H9 (cell line): ENCODE measurements around the gene SOX11. TPM values are rescaled to one million over a fixed set of nuclear protein-coding genes. Genes with fewer than 3 reads are reported as not detected.

Source experiments
- DNase-seq: peaks from one replicate; pipeline ENCODE4 v3.0.0-alpha.2; 2017
- H2AFZ ChIP-seq: one replicate; pipeline ENCODE4 v1.6.1; 2013; ENCODE audit warnings: mild to moderate bottlenecking, low read length, control low read depth, moderate library complexity
- H2AK5ac ChIP-seq: 2 replicates; pipeline ENCODE4 v1.6.1; 2013; ENCODE audit warnings: low read length, control low read depth, mixed read lengths; ENCODE audit not compliant: insufficient read length
- H2BK120ac ChIP-seq: one replicate; pipeline ENCODE4 v1.6.1; 2013; ENCODE audit warnings: low read depth, mild to moderate bottlenecking, low read length, control low read depth, inconsistent platforms; ENCODE audit not compliant: poor library complexity, severe bottlenecking
- H2BK12ac ChIP-seq: 2 replicates; pipeline ENCODE4 v1.6.1; 2013; ENCODE audit warnings: low read length, control low read depth, mixed read lengths, low read depth; ENCODE audit not compliant: insufficient read length
- H2BK15ac ChIP-seq: 2 replicates; pipeline ENCODE4 v1.6.1; 2013; ENCODE audit warnings: low read depth, low read length, control low read depth
- H2BK20ac ChIP-seq: one replicate; pipeline ENCODE4 v1.6.1; 2013; ENCODE audit warnings: low read depth, mild to moderate bottlenecking, low read length, control low read depth, inconsistent platforms; ENCODE audit not compliant: poor library complexity, severe bottlenecking
- H2BK5ac ChIP-seq: 2 replicates; pipeline ENCODE4 v1.6.1; 2013; ENCODE audit warnings: low read length, control low read depth, mixed read lengths; ENCODE audit not compliant: insufficient read length
- H3K14ac ChIP-seq: 2 replicates; pipeline ENCODE4 v1.6.1; 2013; ENCODE audit warnings: low read length, control low read depth; ENCODE audit not compliant: insufficient read depth
- H3K18ac ChIP-seq: 2 replicates; pipeline ENCODE4 v1.6.1; 2013; ENCODE audit warnings: low read depth, mild to moderate bottlenecking, mixed read lengths, low read length, control low read depth; ENCODE audit not compliant: insufficient read length
- H3K23ac ChIP-seq: 2 replicates; pipeline ENCODE4 v1.6.1; 2013; ENCODE audit warnings: low read length, control low read depth, mixed read lengths, low read depth; ENCODE audit not compliant: insufficient read length
- H3K23me2 ChIP-seq: 2 replicates; pipeline ENCODE4 v1.6.1; 2013; ENCODE audit warnings: low read depth, mild to moderate bottlenecking, mixed read lengths, low read length, control low read depth; ENCODE audit not compliant: insufficient read length, poor library complexity, severe bottlenecking
- H3K27ac ChIP-seq: 2 replicates; pipeline ENCODE4 v1.5.1; 2013; ENCODE audit warnings: low read length, control low read depth, mixed read lengths, low read depth; ENCODE audit not compliant: insufficient read length
- H3K27me3 ChIP-seq: 2 replicates; pipeline ENCODE4 v1.6.1; 2013; ENCODE audit warnings: low read length, control low read depth, inconsistent platforms; ENCODE audit not compliant: insufficient read depth
- H3K4ac ChIP-seq: 2 replicates; pipeline ENCODE4 v1.6.1; 2013; ENCODE audit warnings: low read depth, mild to moderate bottlenecking, control low read depth, inconsistent platforms, low read length, moderate library complexity
- H3K4me1 ChIP-seq: 2 replicates; pipeline ENCODE4 v1.6.1; 2013; ENCODE audit warnings: low read length, control low read depth, inconsistent platforms; ENCODE audit not compliant: insufficient read depth
- H3K4me2 ChIP-seq: 2 replicates; pipeline ENCODE4 v1.6.1; 2013; ENCODE audit warnings: low read length, control low read depth, mixed read lengths; ENCODE audit not compliant: insufficient read length, insufficient read depth
- H3K56ac ChIP-seq: 2 replicates; pipeline ENCODE4 v1.6.1; 2013; ENCODE audit warnings: low read depth, mild to moderate bottlenecking, mixed read lengths, low read length, control low read depth; ENCODE audit not compliant: insufficient read length
- H3K79me1 ChIP-seq: 2 replicates; pipeline ENCODE4 v1.6.1; 2013; ENCODE audit warnings: low read depth, mild to moderate bottlenecking, moderate library complexity, low read length, control low read depth, inconsistent platforms; ENCODE audit not compliant: insufficient read depth, poor library complexity, severe bottlenecking
- H3K79me2 ChIP-seq: 2 replicates; pipeline ENCODE4 v1.6.1; 2013; ENCODE audit warnings: low read length, control low read depth, inconsistent platforms; ENCODE audit not compliant: insufficient read depth
- H3K9ac ChIP-seq: 2 replicates; pipeline ENCODE4 v1.6.1; 2013; ENCODE audit warnings: low read length, control low read depth, mixed read lengths; ENCODE audit not compliant: insufficient read length; ENCODE audit errors: extremely low read depth
- H3K9me3 ChIP-seq: one replicate; pipeline ENCODE4 v1.6.1; 2013; ENCODE audit warnings: low read depth, low read length, inconsistent platforms; ENCODE audit not compliant: control insufficient read depth
- H3T11ph ChIP-seq: one replicate; pipeline ENCODE4 v1.6.1; 2013; ENCODE audit warnings: mild to moderate bottlenecking, low read length, control low read depth, inconsistent platforms
- H4K20me1 ChIP-seq: one replicate; pipeline ENCODE4 v1.6.1; 2013; ENCODE audit not compliant: control insufficient read depth, insufficient read length, insufficient read depth
- H4K5ac ChIP-seq: 2 replicates; pipeline ENCODE4 v1.6.1; 2013; ENCODE audit warnings: low read depth, mild to moderate bottlenecking, mixed read lengths, low read length, control low read depth; ENCODE audit not compliant: insufficient read length
- H4K8ac ChIP-seq: replicated peaks from 2 replicates; pipeline ENCODE4 v1.6.1; 2013; ENCODE audit warnings: low read length, control low read depth, mixed read lengths, low read depth; ENCODE audit not compliant: insufficient read length
- H4K91ac ChIP-seq: 2 replicates; pipeline ENCODE4 v1.6.1; 2013; ENCODE audit warnings: low read depth, mild to moderate bottlenecking, moderate library complexity, mixed read lengths, low read length, control low read depth; ENCODE audit not compliant: insufficient read length
- H3K27ac Mint-ChIP-seq, 3 experiments: 2 replicates in 2 of 3; 3 replicates in 1 of 3; pipeline ENCODE4 v1.8.0; 2020 to 2021; ENCODE audit warnings: mixed read lengths in 3 of 3, mild to moderate bottlenecking in 1 of 3, moderate library complexity in 1 of 3
- H3K27me3 Mint-ChIP-seq: 2 replicates; pipeline ENCODE4 v1.8.0; 2021; ENCODE audit warnings: low read depth, mild to moderate bottlenecking, moderate library complexity, mixed read lengths
- H3K36me3 Mint-ChIP-seq, 3 experiments: 2 replicates in 2 of 3; 3 replicates in 1 of 3; pipeline ENCODE4 v1.8.0; 2020 to 2021; ENCODE audit warnings: low read depth in 3 of 3, mixed read lengths in 3 of 3; ENCODE audit not compliant: insufficient read depth in 1 of 3
- H3K4me1 Mint-ChIP-seq, 2 experiments: 2 replicates each; pipeline ENCODE4 v1.8.0; 2020; ENCODE audit warnings: mixed read lengths in 2 of 2
- H3K4me3 Mint-ChIP-seq, 2 experiments: 2 replicates in 1 of 2; 3 replicates in 1 of 2; pipeline ENCODE4 v1.8.0; 2020 to 2021; ENCODE audit warnings: mild to moderate bottlenecking in 2 of 2, mixed read lengths in 2 of 2, moderate library complexity in 1 of 2
- H3K9me3 Mint-ChIP-seq, 2 experiments: 2 replicates in 1 of 2; 3 replicates in 1 of 2; pipeline ENCODE4 v1.8.0; 2020; ENCODE audit warnings: mild to moderate bottlenecking in 2 of 2, mixed read lengths in 2 of 2, moderate library complexity in 1 of 2
- CTCF ChIP-seq: fragments of 200-600 bp; sonication (generic); conservative IDR thresholded peaks from 3 replicates; pipeline ENCODE4 v1.8.0; 2021; ENCODE audit warnings: antibody characterized with exemption, mild to moderate bottlenecking
- WGBS: extraction: QIAGEN DNeasy Blood & Tissue Kit; methylation state at CpG from one replicate; pipeline ENCODE4 v1.1.7; 2013; ENCODE audit warnings: missing lambda C conversion rate, low lambda C conversion rate, mixed read lengths; ENCODE audit not compliant: insufficient read length; ENCODE audit errors: extremely low coverage; 5-methylcytosine and 5-hydroxymethylcytosine counted together
- total RNA-seq: library from RNA; stranded (reverse); gene quantifications from 2 replicates; pipeline ENCODE4 v1.2.1, GENCODE V29; 2021

The SOX11 gene
- total RNA-seq, 1 experiment from 2014 or later = 43.8 TPM

- H3K18ac ChIP-seq = no peak overlapping the region
- H3K14ac ChIP-seq = no peak overlapping the region
- Mint-ChIP-seq H3K4me3 (no peak overlapping the region), H3K4me1 (peaks cover 30 to 34% of the 10 kb centered on the region in 2 experiments), H3K27me3 (peaks cover 11% of the 10 kb centered on the region), H3K27ac (no peak overlapping the region), H3K9me3 (no peaks in the 10 kb centered on the region), H3K36me3 (no peaks in the 10 kb centered on the region)
- no peak overlapping the region for H4K91ac ChIP-seq
- no peak overlapping the region for H4K8ac ChIP-seq
- no peak overlapping the region for H3K27ac ChIP-seq
- no peak overlapping the region for H3T11ph ChIP-seq
- H2BK12ac ChIP-seq = no peak overlapping the region
- H2BK20ac ChIP-seq = no peak overlapping the region
- no peak for TF ChIP-seq CTCF
- H3K79me1 ChIP-seq = no peaks in the 10 kb centered on the region
- no peak overlapping the region for H3K4ac ChIP-seq
- H2BK15ac ChIP-seq = no peak overlapping the region
- H3K23ac ChIP-seq = no peak overlapping the region
- H3K4me1 ChIP-seq = peaks cover 5% of the 10 kb centered on the region; the same call in 1 of the 2 replicates
- H3K27me3 ChIP-seq = no peaks in the 10 kb centered on the region; the same call in 1 of the 2 replicates
- no CpG with 5 or more reads among the region's 8 CpGs for WGBS
- H3K79me2 ChIP-seq = no peaks in the 10 kb centered on the region
- no peak overlapping the region for H4K5ac ChIP-seq
- H3K56ac ChIP-seq = no peak overlapping the region
- DNase-seq = no peak
- no peak overlapping the region for H2AK5ac ChIP-seq
- no peak overlapping the region for H3K4me2 ChIP-seq
- no peak overlapping the region for H3K9ac ChIP-seq
- H3K9me3 ChIP-seq = no peaks in the 10 kb centered on the region
- no peak overlapping the region for H2BK120ac ChIP-seq
- H2BK5ac ChIP-seq = no peak overlapping the region
- no peaks in the 10 kb centered on the region for H4K20me1 ChIP-seq
- H3K23me2 ChIP-seq = no peaks in the 10 kb centered on the region
- no peak overlapping the region for H2AFZ ChIP-seq
These were observed 57.2 kb downstream of the SOX11 start for GRCh38 chr2:5749347-5749746.
